PC-3 (cell line): Measurements from ENCODE around the gene BRD8.

Experiments used
- EZH2 ChIP-seq: fragments of 300-600 bp; sonication (generic); IDR thresholded peaks from one replicate; pipeline ENCODE4 v1.6.1; 2017; ENCODE audit warnings: antibody characterized with exemption, mild to moderate bottlenecking, low read length; ENCODE audit not compliant: unreplicated experiment
- TF ChIP-seq, protein P1 (sequence below): fragments of 300-600 bp; sonication (generic); conservative IDR thresholded peaks from 2 replicates; pipeline ENCODE4 v1.5.1; 2017; ENCODE audit warnings: antibody characterized with exemption, low read depth, mild to moderate bottlenecking, low read length

DNA sequence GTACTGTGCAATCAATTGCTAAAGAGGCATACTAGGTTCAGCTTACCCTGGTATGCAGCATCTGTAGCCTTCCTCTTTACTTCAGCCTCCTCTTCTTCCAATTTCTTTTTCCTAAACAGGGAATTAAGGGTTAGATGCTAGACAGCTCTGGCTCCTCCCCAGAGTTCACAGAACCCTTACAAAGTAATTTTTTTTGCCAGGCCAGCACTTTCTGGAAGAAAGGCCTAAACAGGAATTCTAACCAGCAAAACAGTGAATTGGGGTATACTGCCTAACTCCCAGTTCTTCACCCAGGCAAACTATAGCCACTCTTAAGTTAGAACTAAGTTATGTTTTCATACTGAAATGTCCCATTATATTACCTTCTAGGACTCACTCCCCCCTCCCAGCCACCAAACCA is 8.1 kb downstream of the BRD8 start:
- TF ChIP-seq, protein P1, sequence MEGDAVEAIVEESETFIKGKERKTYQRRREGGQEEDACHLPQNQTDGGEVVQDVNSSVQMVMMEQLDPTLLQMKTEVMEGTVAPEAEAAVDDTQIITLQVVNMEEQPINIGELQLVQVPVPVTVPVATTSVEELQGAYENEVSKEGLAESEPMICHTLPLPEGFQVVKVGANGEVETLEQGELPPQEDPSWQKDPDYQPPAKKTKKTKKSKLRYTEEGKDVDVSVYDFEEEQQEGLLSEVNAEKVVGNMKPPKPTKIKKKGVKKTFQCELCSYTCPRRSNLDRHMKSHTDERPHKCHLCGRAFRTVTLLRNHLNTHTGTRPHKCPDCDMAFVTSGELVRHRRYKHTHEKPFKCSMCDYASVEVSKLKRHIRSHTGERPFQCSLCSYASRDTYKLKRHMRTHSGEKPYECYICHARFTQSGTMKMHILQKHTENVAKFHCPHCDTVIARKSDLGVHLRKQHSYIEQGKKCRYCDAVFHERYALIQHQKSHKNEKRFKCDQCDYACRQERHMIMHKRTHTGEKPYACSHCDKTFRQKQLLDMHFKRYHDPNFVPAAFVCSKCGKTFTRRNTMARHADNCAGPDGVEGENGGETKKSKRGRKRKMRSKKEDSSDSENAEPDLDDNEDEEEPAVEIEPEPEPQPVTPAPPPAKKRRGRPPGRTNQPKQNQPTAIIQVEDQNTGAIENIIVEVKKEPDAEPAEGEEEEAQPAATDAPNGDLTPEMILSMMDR = no peak
- no peak for TF ChIP-seq EZH2
